H9 (cell line): ENCODE measurements around the gene PACSIN2. TPM values are rescaled to one million over a fixed set of nuclear protein-coding genes. Genes with fewer than 3 reads are reported as not detected.

Experiments
- DNase-seq: peaks from one replicate; pipeline ENCODE4 v3.0.0-alpha.2; 2017
- H2AFZ ChIP-seq: one replicate; pipeline ENCODE4 v1.6.1; 2013; ENCODE audit warnings: mild to moderate bottlenecking, low read length, control low read depth, moderate library complexity
- H2AK5ac ChIP-seq: 2 replicates; pipeline ENCODE4 v1.6.1; 2013; ENCODE audit warnings: low read length, control low read depth, mixed read lengths; ENCODE audit not compliant: insufficient read length
- H2BK120ac ChIP-seq: one replicate; pipeline ENCODE4 v1.6.1; 2013; ENCODE audit warnings: low read depth, mild to moderate bottlenecking, low read length, control low read depth, inconsistent platforms; ENCODE audit not compliant: poor library complexity, severe bottlenecking
- H2BK12ac ChIP-seq: 2 replicates; pipeline ENCODE4 v1.6.1; 2013; ENCODE audit warnings: low read length, control low read depth, mixed read lengths, low read depth; ENCODE audit not compliant: insufficient read length
- H2BK15ac ChIP-seq: 2 replicates; pipeline ENCODE4 v1.6.1; 2013; ENCODE audit warnings: low read depth, low read length, control low read depth
- H2BK20ac ChIP-seq: one replicate; pipeline ENCODE4 v1.6.1; 2013; ENCODE audit warnings: low read depth, mild to moderate bottlenecking, low read length, control low read depth, inconsistent platforms; ENCODE audit not compliant: poor library complexity, severe bottlenecking
- H2BK5ac ChIP-seq: 2 replicates; pipeline ENCODE4 v1.6.1; 2013; ENCODE audit warnings: low read length, control low read depth, mixed read lengths; ENCODE audit not compliant: insufficient read length
- H3K14ac ChIP-seq: 2 replicates; pipeline ENCODE4 v1.6.1; 2013; ENCODE audit warnings: low read length, control low read depth; ENCODE audit not compliant: insufficient read depth
- H3K18ac ChIP-seq: 2 replicates; pipeline ENCODE4 v1.6.1; 2013; ENCODE audit warnings: low read depth, mild to moderate bottlenecking, mixed read lengths, low read length, control low read depth; ENCODE audit not compliant: insufficient read length
- H3K23ac ChIP-seq: 2 replicates; pipeline ENCODE4 v1.6.1; 2013; ENCODE audit warnings: low read length, control low read depth, mixed read lengths, low read depth; ENCODE audit not compliant: insufficient read length
- H3K23me2 ChIP-seq: 2 replicates; pipeline ENCODE4 v1.6.1; 2013; ENCODE audit warnings: low read depth, mild to moderate bottlenecking, mixed read lengths, low read length, control low read depth; ENCODE audit not compliant: insufficient read length, poor library complexity, severe bottlenecking
- H3K27ac ChIP-seq: 2 replicates; pipeline ENCODE4 v1.5.1; 2013; ENCODE audit warnings: low read length, control low read depth, mixed read lengths, low read depth; ENCODE audit not compliant: insufficient read length
- H3K27me3 ChIP-seq: 2 replicates; pipeline ENCODE4 v1.6.1; 2013; ENCODE audit warnings: low read length, control low read depth, inconsistent platforms; ENCODE audit not compliant: insufficient read depth
- H3K4ac ChIP-seq: 2 replicates; pipeline ENCODE4 v1.6.1; 2013; ENCODE audit warnings: low read depth, mild to moderate bottlenecking, control low read depth, inconsistent platforms, low read length, moderate library complexity
- H3K4me1 ChIP-seq: 2 replicates; pipeline ENCODE4 v1.6.1; 2013; ENCODE audit warnings: low read length, control low read depth, inconsistent platforms; ENCODE audit not compliant: insufficient read depth
- H3K4me2 ChIP-seq: 2 replicates; pipeline ENCODE4 v1.6.1; 2013; ENCODE audit warnings: low read length, control low read depth, mixed read lengths; ENCODE audit not compliant: insufficient read length, insufficient read depth
- H3K56ac ChIP-seq: 2 replicates; pipeline ENCODE4 v1.6.1; 2013; ENCODE audit warnings: low read depth, mild to moderate bottlenecking, mixed read lengths, low read length, control low read depth; ENCODE audit not compliant: insufficient read length
- H3K79me1 ChIP-seq: 2 replicates; pipeline ENCODE4 v1.6.1; 2013; ENCODE audit warnings: low read depth, mild to moderate bottlenecking, moderate library complexity, low read length, control low read depth, inconsistent platforms; ENCODE audit not compliant: insufficient read depth, poor library complexity, severe bottlenecking
- H3K79me2 ChIP-seq: 2 replicates; pipeline ENCODE4 v1.6.1; 2013; ENCODE audit warnings: low read length, control low read depth, inconsistent platforms; ENCODE audit not compliant: insufficient read depth
- H3K9ac ChIP-seq: 2 replicates; pipeline ENCODE4 v1.6.1; 2013; ENCODE audit warnings: low read length, control low read depth, mixed read lengths; ENCODE audit not compliant: insufficient read length; ENCODE audit errors: extremely low read depth
- H3K9me3 ChIP-seq: one replicate; pipeline ENCODE4 v1.6.1; 2013; ENCODE audit warnings: low read depth, low read length, inconsistent platforms; ENCODE audit not compliant: control insufficient read depth
- H3T11ph ChIP-seq: one replicate; pipeline ENCODE4 v1.6.1; 2013; ENCODE audit warnings: mild to moderate bottlenecking, low read length, control low read depth, inconsistent platforms
- H4K20me1 ChIP-seq: one replicate; pipeline ENCODE4 v1.6.1; 2013; ENCODE audit not compliant: control insufficient read depth, insufficient read length, insufficient read depth
- H4K5ac ChIP-seq: 2 replicates; pipeline ENCODE4 v1.6.1; 2013; ENCODE audit warnings: low read depth, mild to moderate bottlenecking, mixed read lengths, low read length, control low read depth; ENCODE audit not compliant: insufficient read length
- H4K8ac ChIP-seq: replicated peaks from 2 replicates; pipeline ENCODE4 v1.6.1; 2013; ENCODE audit warnings: low read length, control low read depth, mixed read lengths, low read depth; ENCODE audit not compliant: insufficient read length
- H4K91ac ChIP-seq: 2 replicates; pipeline ENCODE4 v1.6.1; 2013; ENCODE audit warnings: low read depth, mild to moderate bottlenecking, moderate library complexity, mixed read lengths, low read length, control low read depth; ENCODE audit not compliant: insufficient read length
- H3K27ac Mint-ChIP-seq, 3 experiments: 2 replicates in 2 of 3; 3 replicates in 1 of 3; pipeline ENCODE4 v1.8.0; 2020 to 2021; ENCODE audit warnings: mixed read lengths in 3 of 3, mild to moderate bottlenecking in 1 of 3, moderate library complexity in 1 of 3
- H3K27me3 Mint-ChIP-seq: 2 replicates; pipeline ENCODE4 v1.8.0; 2021; ENCODE audit warnings: low read depth, mild to moderate bottlenecking, moderate library complexity, mixed read lengths
- H3K36me3 Mint-ChIP-seq, 3 experiments: 2 replicates in 2 of 3; 3 replicates in 1 of 3; pipeline ENCODE4 v1.8.0; 2020 to 2021; ENCODE audit warnings: low read depth in 3 of 3, mixed read lengths in 3 of 3; ENCODE audit not compliant: insufficient read depth in 1 of 3
- H3K4me1 Mint-ChIP-seq, 2 experiments: 2 replicates each; pipeline ENCODE4 v1.8.0; 2020; ENCODE audit warnings: mixed read lengths in 2 of 2
- H3K4me3 Mint-ChIP-seq, 2 experiments: 2 replicates in 1 of 2; 3 replicates in 1 of 2; pipeline ENCODE4 v1.8.0; 2020 to 2021; ENCODE audit warnings: mild to moderate bottlenecking in 2 of 2, mixed read lengths in 2 of 2, moderate library complexity in 1 of 2
- H3K9me3 Mint-ChIP-seq, 2 experiments: 2 replicates in 1 of 2; 3 replicates in 1 of 2; pipeline ENCODE4 v1.8.0; 2020; ENCODE audit warnings: mild to moderate bottlenecking in 2 of 2, mixed read lengths in 2 of 2, moderate library complexity in 1 of 2
- CTCF ChIP-seq: fragments of 200-600 bp; sonication (generic); conservative IDR thresholded peaks from 3 replicates; pipeline ENCODE4 v1.8.0; 2021; ENCODE audit warnings: antibody characterized with exemption, mild to moderate bottlenecking
- WGBS: extraction: QIAGEN DNeasy Blood & Tissue Kit; methylation state at CpG from one replicate; pipeline ENCODE4 v1.1.7; 2013; ENCODE audit warnings: missing lambda C conversion rate, low lambda C conversion rate, mixed read lengths; ENCODE audit not compliant: insufficient read length; ENCODE audit errors: extremely low coverage; 5-methylcytosine and 5-hydroxymethylcytosine counted together
- total RNA-seq: library from RNA; stranded (reverse); gene quantifications from 2 replicates; pipeline ENCODE4 v1.2.1, GENCODE V29; 2021

Gene PACSIN2
- total RNA-seq, 1 experiment from 2014 or later: 62.3 TPM

DNA sequence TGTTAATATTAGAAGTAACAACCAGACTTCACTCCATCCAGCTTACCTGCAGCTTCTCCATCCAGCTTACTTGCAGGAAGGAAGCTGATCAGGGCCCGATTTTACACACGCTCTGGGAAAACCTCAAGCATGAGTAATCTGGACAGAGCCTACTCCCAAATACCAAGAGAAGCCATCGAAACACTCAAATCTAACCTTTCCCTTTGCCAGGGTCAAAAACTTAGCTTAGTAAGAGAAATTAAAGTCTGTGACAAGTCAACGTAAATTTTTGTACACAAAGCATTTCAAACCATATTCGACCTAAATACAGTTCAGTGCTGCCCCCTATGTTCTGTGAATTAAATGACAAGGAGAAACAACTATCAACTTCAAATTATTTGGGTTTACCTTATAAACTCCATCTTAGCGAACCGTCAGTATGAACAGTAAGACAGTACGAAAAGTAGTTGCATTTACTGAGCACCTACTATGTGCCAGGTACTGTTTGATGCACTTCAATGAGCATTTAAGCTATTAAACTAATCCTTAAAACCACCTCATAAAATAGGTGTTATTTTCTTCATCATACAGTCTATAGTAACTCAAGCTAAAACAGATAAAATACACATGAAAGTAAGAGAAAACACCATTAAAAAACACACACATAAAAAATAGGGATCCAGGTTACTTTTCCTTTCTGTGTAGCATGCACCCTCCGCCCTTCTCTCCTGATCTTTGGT lies 194.7 kb downstream of the PACSIN2 start:
- Mint-ChIP-seq H3K36me3 (peaks cover 10 to 15% (median 14%) of the 10 kb centered on the region in 3 experiments), H3K27ac (no peak overlapping the region), H3K4me3 (no peak overlapping the region), H3K4me1 (no peaks in the 10 kb centered on the region), H3K27me3 (no peaks in the 10 kb centered on the region; the same call in 1 of the 2 replicates), H3K9me3 (peaks cover 6 to 8% of the 10 kb centered on the region in 2 experiments; a peak in 4 of 5 replicates)
- no peak overlapping the region for H2AK5ac ChIP-seq
- H4K20me1 ChIP-seq: no peaks in the 10 kb centered on the region
- no peak overlapping the region for H2AFZ ChIP-seq
- no peak overlapping the region for H2BK15ac ChIP-seq
- WGBS: no CpG with 5 or more reads among the region's 9 CpGs
- peak overlapping the region; percentile 41 for H2BK12ac ChIP-seq
- no peaks in the 10 kb centered on the region for H3K27me3 ChIP-seq
- no peak overlapping the region for H3K4me2 ChIP-seq
- no peak overlapping the region for H2BK20ac ChIP-seq
- no peaks in the 10 kb centered on the region for H3K79me2 ChIP-seq
- no peaks in the 10 kb centered on the region for H3K23me2 ChIP-seq
- H3K4ac ChIP-seq: no peak overlapping the region
- no peak overlapping the region for H3K27ac ChIP-seq
- H2BK5ac ChIP-seq: no peak overlapping the region
- no peak overlapping the region for H3K56ac ChIP-seq
- H2BK120ac ChIP-seq: no peak overlapping the region
- no peak overlapping the region for H3K9ac ChIP-seq
- no peaks in the 10 kb centered on the region for H3K79me1 ChIP-seq
- no peak for DNase-seq
- H3K18ac ChIP-seq: no peak overlapping the region
- H4K8ac ChIP-seq: no peak overlapping the region
- peak; percentile 65 for TF ChIP-seq CTCF
- no peaks in the 10 kb centered on the region for H3K4me1 ChIP-seq
- H4K5ac ChIP-seq: no peak overlapping the region
- no peak overlapping the region for H3K23ac ChIP-seq
- H3K9me3 ChIP-seq: no peaks in the 10 kb centered on the region
- no peak overlapping the region for H3K14ac ChIP-seq
- H4K91ac ChIP-seq: no peak overlapping the region
- no peak overlapping the region for H3T11ph ChIP-seq

Other genes starting within 250 kb of the PACSIN2 start
- 14.1 and 15.0 TPM in 2 replicates for gene ARFGAP3, start 157.9 kb downstream of the PACSIN2 start, total RNA-seq
- 4.1 TPM in 2 replicates for gene TTLL1, start 74.2 kb upstream of the PACSIN2 start, total RNA-seq
- 6.8 and 8.3 TPM in 2 replicates for gene BIK, start 95.6 kb upstream of the PACSIN2 start, total RNA-seq
- 20.3 and 21.5 TPM in 2 replicates for gene MCAT, start 128.2 kb upstream of the PACSIN2 start, total RNA-seq
- gene TSPO, start 136.4 kb upstream of the PACSIN2 start, total RNA-seq: 12.1 and 14.8 TPM in 2 replicates
- 89.6 and 90.2 TPM in 2 replicates for gene TTLL12, start 172.0 kb upstream of the PACSIN2 start, total RNA-seq